ENCODE data around the gene IGSF1. TPM values are rescaled to one million over a fixed set of nuclear protein-coding genes. Genes with fewer than 3 reads are reported as not detected.

IGSF1 gene
- total RNA-seq, result under 1 TPM; 0.10 to 0.19 TPM

- Histone ChIP-seq H3K9ac (ENCODE audit: low read depth in 2 of 2, low read length in 2 of 2) (no peak within 1 kb of the TSS), H3K4me1 (no peaks in the 10 kb centered on the region), H3K9me3 (no peaks in the 10 kb centered on the region), H3K4me3 (no peak within 1 kb of the TSS), H3K27me3 (no peaks in the 10 kb centered on the region), H3K27ac (no peak within 1 kb of the TSS), H3K36me3 (no peaks in the 10 kb centered on the region)
- no peak for TF ChIP-seq CTCF (IDR thresholded peaks at IDR 0.05)
- no peak for DNase-seq
- intact Hi-C loops (cut with DNase I), result no loop called here
These were observed at the start of gene IGSF1 for GRCh38 chrX:131288738-131289511. TSS of gene IGSF1 (minus strand) at chrX:131289306. CDS start at chrX:131286674, 2,632 bp downstream.

- Histone ChIP-seq H3K9me3 (no peaks in the 10 kb centered on the region), H3K9ac (ENCODE audit: low read depth in 2 of 2, low read length in 2 of 2) (no peak overlapping the region), H3K36me3 (no peaks in the 10 kb centered on the region), H3K27ac (no peak overlapping the region), H3K27me3 (no peaks in the 10 kb centered on the region), H3K4me1 (no peaks in the 10 kb centered on the region), H3K4me3 (no peak overlapping the region)
- intact Hi-C loops (cut with DNase I), result no loop called here
- DNase-seq, result no peak
- TF ChIP-seq CTCF (IDR thresholded peaks at IDR 0.05), result no peak
These were observed 43.2 kb upstream of the IGSF1 start for GRCh38 chrX:131332331-131332730.

GRCh38 chrX:131331152-131331551 lies 42.0 kb upstream of the IGSF1 start:
- TF ChIP-seq CTCF (IDR thresholded peaks at IDR 0.05), result no peak
- Histone ChIP-seq H3K9ac (ENCODE audit: low read depth in 2 of 2, low read length in 2 of 2) (no peak overlapping the region), H3K4me3 (no peak overlapping the region), H3K4me1 (no peaks in the 10 kb centered on the region), H3K27me3 (no peaks in the 10 kb centered on the region), H3K36me3 (no peaks in the 10 kb centered on the region), H3K9me3 (no peaks in the 10 kb centered on the region), H3K27ac (no peak overlapping the region)
- intact Hi-C loops (cut with DNase I), result no loop called here
- no peak for DNase-seq

- no peaks in the 10 kb centered on the region for H3K4me1 ChIP-seq
- H3K36me3 ChIP-seq, result no peaks in the 10 kb centered on the region
- intact Hi-C loops (cut with DNase I), result no loop called here
- H3K9me3 ChIP-seq, result no peaks in the 10 kb centered on the region
- no peak for TF ChIP-seq CTCF (IDR thresholded peaks at IDR 0.05)
- H3K9ac ChIP-seq (ENCODE audit: low read depth in 2 of 2, low read length in 2 of 2), result no peak overlapping the region
- H3K27ac ChIP-seq, result no peak overlapping the region
- H3K27me3 ChIP-seq, result no peaks in the 10 kb centered on the region
- no peak for DNase-seq
- H3K4me3 ChIP-seq, result no peak overlapping the region
These were observed 41.6 kb upstream of the IGSF1 start for GRCh38 chrX:131330735-131331134.

- Histone ChIP-seq H3K4me1 (no peaks in the 10 kb centered on the region), H3K9me3 (no peaks in the 10 kb centered on the region), H3K27ac (no peak overlapping the region), H3K9ac (ENCODE audit: low read depth in 2 of 2, low read length in 2 of 2) (no peak overlapping the region), H3K36me3 (no peaks in the 10 kb centered on the region), H3K27me3 (no peaks in the 10 kb centered on the region), H3K4me3 (no peak overlapping the region)
- no peak for TF ChIP-seq CTCF (IDR thresholded peaks at IDR 0.05)
- DNase-seq, result no peak
- intact Hi-C loops (cut with DNase I), result no loop called here
These were observed 33.5 kb upstream of the IGSF1 start for GRCh38 chrX:131322651-131323050.

Data from colonic mucosa (tissue), 4 donors.